Activated naive CD4-positive, alpha-beta T cell treated with anti-CD3 and anti-CD28 coated beads, Interleukin-2, amount 50 U/mL, for 16 hours (primary cell): ENCODE measurements around the gene SUSD6.
A peak's percentile ranks its signal among the peaks of the same experiment; 100 is the strongest.
"Not testable (repeated sequence)": the region's sequence is repeated elsewhere in the genome, so short reads cannot be mapped to it uniquely, and the experiment has no call there.

Source experiments
- DNase-seq: peaks from one replicate; pipeline ENCODE4 v3.0.0-alpha.2; 2020

SUSD6 gene

GRCh38 chr14:69716478-69717187 lies 105.2 kb downstream of the SUSD6 start:
- no peak for DNase-seq

GRCh38 chr14:69718614-69719013 lies 107.2 kb downstream of the SUSD6 start:
- DNase-seq: not testable (repeated sequence)

- no peak for DNase-seq
Measured at GRCh38 chr14:69719501-69719951, 108.1 kb downstream of the SUSD6 start.

GRCh38 chr14:69720912-69721311 lies 109.5 kb downstream of the SUSD6 start:
- DNase-seq: no peak

- peak; percentile 82 for DNase-seq
Measured at GRCh38 chr14:69726761-69727511, 115.5 kb downstream of the SUSD6 start.

- no peak for DNase-seq
Measured at GRCh38 chr14:69727860-69728259, 116.5 kb downstream of the SUSD6 start.

- not testable (repeated sequence) for DNase-seq
Measured at GRCh38 chr14:69731919-69732598, 120.7 kb downstream of the SUSD6 start.

GRCh38 chr14:69736405-69736804 lies 125.0 kb downstream of the SUSD6 start:
- DNase-seq: not testable (repeated sequence)

GRCh38 chr14:69741055-69741454 lies 129.7 kb downstream of the SUSD6 start:
- DNase-seq: no peak

- no peak for DNase-seq
Measured at GRCh38 chr14:69749956-69750355, 138.6 kb downstream of the SUSD6 start.

- no peak for DNase-seq
Measured at GRCh38 chr14:69750495-69750894, 139.1 kb downstream of the SUSD6 start.

GRCh38 chr14:69752773-69753172 lies 141.4 kb downstream of the SUSD6 start:
- DNase-seq: no peak

- DNase-seq: no peak
Measured at GRCh38 chr14:69753860-69754259, 142.5 kb downstream of the SUSD6 start.

GRCh38 chr14:69754487-69754886 lies 143.1 kb downstream of the SUSD6 start:
- no peak for DNase-seq

- DNase-seq: no peak
Measured at GRCh38 chr14:69755296-69755695, 143.9 kb downstream of the SUSD6 start.

- DNase-seq: no peak
Measured at GRCh38 chr14:69755784-69756183, 144.4 kb downstream of the SUSD6 start.

GRCh38 chr14:69756298-69756697 lies 144.9 kb downstream of the SUSD6 start:
- DNase-seq: no peak

GRCh38 chr14:69760810-69761209 lies 149.4 kb downstream of the SUSD6 start:
- DNase-seq: no peak

GRCh38 chr14:69763761-69764510 lies 152.5 kb downstream of the SUSD6 start:
- DNase-seq: peak; percentile 49
